SU-DHL-6 (cell line): ENCODE results near the gene AMER2.

ENCODE experiments used
- H2AFZ ChIP-seq: fragments of 200-600 bp; sonication (generic); 2 replicates; pipeline ENCODE4 v1.6.1; 2014; ENCODE audit warnings: low read depth, mild to moderate bottlenecking, moderate library complexity, mixed read lengths, antibody characterized with exemption, low read length; ENCODE audit not compliant: severe bottlenecking
- H3F3A ChIP-seq: fragments of 200-600 bp; shearing (Covaris generic); 2 replicates; pipeline ENCODE4 v1.6.0; 2016; ENCODE audit warnings: antibody characterized with exemption, mild to moderate bottlenecking; ENCODE audit not compliant: insufficient read depth
- H3K27ac ChIP-seq: fragments of 200-600 bp; sonication (generic); 2 replicates; pipeline ENCODE4 v1.5.1; 2016; ENCODE audit warnings: low read depth, mild to moderate bottlenecking, low read length, moderate library complexity, mixed read lengths
- H3K27me3 ChIP-seq: fragments of 200-600 bp; sonication (generic), shearing (Covaris generic); 2 replicates; pipeline ENCODE4 v1.6.0; 2014; ENCODE audit warnings: mild to moderate bottlenecking, low read length
- H3K36me3 ChIP-seq: fragments of 200-600 bp; sonication (generic); 2 replicates; pipeline ENCODE4 v1.6.1; 2014; ENCODE audit warnings: mild to moderate bottlenecking, low read length, mixed read lengths
- H3K4me2 ChIP-seq: fragments of 300-600, 200-600 bp; shearing (Covaris generic), sonication (generic); 2 replicates; pipeline ENCODE4 v1.6.0; 2014; ENCODE audit warnings: low read length, low read depth, mild to moderate bottlenecking; ENCODE audit not compliant: poor library complexity, severe bottlenecking
- H3K4me3 ChIP-seq: fragments of 200-600 bp; sonication (generic); 2 replicates; pipeline ENCODE4 v1.5.1; 2014; ENCODE audit warnings: antibody characterized with exemption, low read length, mild to moderate bottlenecking, mixed read lengths; ENCODE audit not compliant: insufficient read depth, poor library complexity, severe bottlenecking
- H3K79me2 ChIP-seq: fragments of 200-600 bp; sonication (generic); 2 replicates; pipeline ENCODE4 v1.6.1; 2014; ENCODE audit warnings: mild to moderate bottlenecking, low read length, moderate library complexity; ENCODE audit not compliant: insufficient read depth
- H3K9ac ChIP-seq: fragments of 200-600 bp; sonication (generic); 2 replicates; pipeline ENCODE4 v1.7.0; 2014; ENCODE audit warnings: mild to moderate bottlenecking, low read length
- H3K9me2 ChIP-seq: fragments of 200-600 bp; sonication (generic); replicated peaks from 2 replicates; pipeline ENCODE4 v1.6.1; 2014; ENCODE audit warnings: low read length; ENCODE audit not compliant: insufficient read depth
- H3K9me3 ChIP-seq: fragments of 200-600 bp; sonication (generic); 2 replicates; pipeline ENCODE4 v1.6.1; 2014; ENCODE audit warnings: low read length, mixed read lengths; ENCODE audit not compliant: insufficient read depth
- H4K20me1 ChIP-seq: fragments of 200-600 bp; sonication (generic); 2 replicates; pipeline ENCODE4 v1.6.1; 2014; ENCODE audit warnings: low read depth, mild to moderate bottlenecking, antibody characterized with exemption, low read length, moderate library complexity, mixed read lengths
- CTCF ChIP-seq: fragments of 200-600 bp; sonication (generic); IDR thresholded peaks from one replicate; pipeline ENCODE4 v1.5.1; 2017; ENCODE audit warnings: antibody characterized with exemption, mild to moderate bottlenecking, low read length, moderate library complexity; ENCODE audit not compliant: insufficient read depth, poor library complexity, severe bottlenecking
- EZH2phosphoT487 ChIP-seq: fragments of 200-600 bp; sonication (generic), shearing (Covaris generic); conservative IDR thresholded peaks from 2 replicates; pipeline ENCODE4 v1.6.1; 2018; ENCODE audit warnings: mild to moderate bottlenecking, antibody characterized with exemption, low read length, moderate library complexity, mixed read lengths

Gene AMER2

GRCh38 chr13:25179011-25179410 is 6.9 kb upstream of the AMER2 start:
- Histone ChIP-seq H3K27ac (no peak overlapping the region), H3K79me2 (no peaks in the 10 kb centered on the region)

GRCh38 chr13:25178070-25178469 is 6.0 kb upstream of the AMER2 start:
- no peak overlapping the region for H3K9ac ChIP-seq

More at GRCh38 chr13:25179011-25179410, 6.9 kb upstream of the AMER2 start:
- Histone ChIP-seq H3K4me3 (no peak overlapping the region), H3F3A (no peaks in the 10 kb centered on the region), H3K9me2 (no peaks in the 10 kb centered on the region), H2AFZ (no peak overlapping the region), H3K9ac (no peak overlapping the region), H3K27me3 (no peaks in the 10 kb centered on the region), H4K20me1 (no peaks in the 10 kb centered on the region), H3K9me3 (no peaks in the 10 kb centered on the region), H3K4me2 (no peak overlapping the region), H3K36me3 (no peaks in the 10 kb centered on the region)
- TF ChIP-seq CTCF (no peak), EZH2phosphoT487 (no peak)

GRCh38 chr13:25177636-25178035 is 5.5 kb upstream of the AMER2 start:
- no peaks in the 10 kb centered on the region for H3K79me2 ChIP-seq
- H3K9me3 ChIP-seq: no peaks in the 10 kb centered on the region
- H3K4me3 ChIP-seq: no peak overlapping the region
- H3F3A ChIP-seq: no peaks in the 10 kb centered on the region
- TF ChIP-seq EZH2phosphoT487 (no peak), CTCF (no peak)
- no peaks in the 10 kb centered on the region for H3K36me3 ChIP-seq
- H3K9ac ChIP-seq: no peak overlapping the region
- H3K9me2 ChIP-seq: no peaks in the 10 kb centered on the region
- H3K27me3 ChIP-seq: no peaks in the 10 kb centered on the region
- H3K4me2 ChIP-seq: no peak overlapping the region
- no peaks in the 10 kb centered on the region for H4K20me1 ChIP-seq
- H2AFZ ChIP-seq: no peak overlapping the region
- H3K27ac ChIP-seq: no peak overlapping the region

More at GRCh38 chr13:25178070-25178469, 6.0 kb upstream of the AMER2 start:
- no peaks in the 10 kb centered on the region for H3K9me3 ChIP-seq
- no peaks in the 10 kb centered on the region for H3F3A ChIP-seq
- no peak overlapping the region for H2AFZ ChIP-seq
- no peaks in the 10 kb centered on the region for H3K79me2 ChIP-seq
- no peak overlapping the region for H3K4me2 ChIP-seq
- TF ChIP-seq CTCF (no peak), EZH2phosphoT487 (no peak)
- H3K4me3 ChIP-seq: no peak overlapping the region
- no peaks in the 10 kb centered on the region for H3K9me2 ChIP-seq
- no peaks in the 10 kb centered on the region for H4K20me1 ChIP-seq
- no peak overlapping the region for H3K27ac ChIP-seq
- no peaks in the 10 kb centered on the region for H3K36me3 ChIP-seq
- no peaks in the 10 kb centered on the region for H3K27me3 ChIP-seq
